NCI-H1105 (cell line): ENCODE data around the gene KIF26B.

ENCODE experiments used
- DNase-seq: peaks from one replicate; lab custom pipeline; 2025; lab: John Stamatoyannopoulos, UW

Gene KIF26B

GRCh38 chr1:245209658-245210435 is 55.1 kb downstream of the KIF26B start:
- DNase-seq = no peak

GRCh38 chr1:245211035-245211749 is 56.4 kb downstream of the KIF26B start:
- DNase-seq = no peak

GRCh38 chr1:245211761-245212160 is 57.0 kb downstream of the KIF26B start:
- DNase-seq = no peak

- DNase-seq = no peak
These were observed 57.5 kb downstream of the KIF26B start for GRCh38 chr1:245212221-245212710.

- DNase-seq = no peak
These were observed 58.5 kb downstream of the KIF26B start for GRCh38 chr1:245213066-245213831.

- DNase-seq = no peak
These were observed 60.3 kb downstream of the KIF26B start for GRCh38 chr1:245215071-245215470.

- no peak for DNase-seq
These were observed 61.8 kb downstream of the KIF26B start for GRCh38 chr1:245216366-245217115.

GRCh38 chr1:245217853-245218608 is 63.2 kb downstream of the KIF26B start:
- DNase-seq = no peak

- no peak for DNase-seq
These were observed 65.7 kb downstream of the KIF26B start for GRCh38 chr1:245220381-245220985.

- no peak for DNase-seq
These were observed 67.0 kb downstream of the KIF26B start for GRCh38 chr1:245221805-245222204.

GRCh38 chr1:245222931-245223595 is 68.3 kb downstream of the KIF26B start:
- no peak for DNase-seq

- no peak for DNase-seq
These were observed 70.8 kb downstream of the KIF26B start for GRCh38 chr1:245225322-245226202.

GRCh38 chr1:245226203-245226499 is 71.4 kb downstream of the KIF26B start:
- DNase-seq = no peak

GRCh38 chr1:245229051-245229450 is 74.3 kb downstream of the KIF26B start:
- DNase-seq = no peak

GRCh38 chr1:245232931-245233330 is 78.1 kb downstream of the KIF26B start:
- DNase-seq = no peak

GRCh38 chr1:245234217-245235081 is 79.7 kb downstream of the KIF26B start:
- DNase-seq = no peak

GRCh38 chr1:245235156-245235555 is 80.4 kb downstream of the KIF26B start:
- DNase-seq = no peak

GRCh38 chr1:245240648-245241165 is 85.9 kb downstream of the KIF26B start:
- DNase-seq = no peak
